Neuronal stem cell (in vitro differentiated cells): ENCODE results near the gene GMFB.
"Not testable (repeated sequence)": the region's sequence is repeated elsewhere in the genome, so short reads cannot be mapped to it uniquely, and the experiment has no call there.

Experiments
- DNase-seq: peaks from one replicate; pipeline ENCODE4 v3.0.0-alpha.2; 2013; ENCODE audit warnings: low spot score
- H2AFZ ChIP-seq: one replicate; pipeline ENCODE4 v1.6.1; 2013; ENCODE audit warnings: mild to moderate bottlenecking, low read length, inconsistent platforms
- H2AK5ac ChIP-seq: 2 replicates; pipeline ENCODE4 v1.6.1; 2013; ENCODE audit warnings: low read depth, mild to moderate bottlenecking, inconsistent platforms, low read length, moderate library complexity, mixed read lengths
- H2BK120ac ChIP-seq: 2 replicates; pipeline ENCODE4 v1.6.1; 2013; ENCODE audit warnings: low read depth, mild to moderate bottlenecking, inconsistent platforms, low read length, moderate library complexity, mixed read lengths
- H2BK12ac ChIP-seq: one replicate; pipeline ENCODE4 v1.6.1; 2013; ENCODE audit warnings: low read length, inconsistent platforms
- H2BK15ac ChIP-seq: 2 replicates; pipeline ENCODE4 v1.6.1; 2013; ENCODE audit warnings: mild to moderate bottlenecking, low read length, inconsistent platforms, mixed read lengths
- H2BK5ac ChIP-seq: one replicate; pipeline ENCODE4 v1.6.1; 2013; ENCODE audit warnings: inconsistent platforms, mild to moderate bottlenecking, low read length, moderate library complexity
- H3K14ac ChIP-seq: one replicate; pipeline ENCODE4 v1.6.1; 2013; ENCODE audit warnings: low read length, inconsistent platforms
- H3K18ac ChIP-seq: 2 replicates; pipeline ENCODE4 v1.6.1; 2013; ENCODE audit warnings: low read length, inconsistent platforms
- H3K23ac ChIP-seq: 2 replicates; pipeline ENCODE4 v1.6.1; 2013; ENCODE audit warnings: low read depth, mild to moderate bottlenecking, mixed read lengths, low read length, inconsistent platforms; ENCODE audit not compliant: poor library complexity
- H3K27ac ChIP-seq: replicated peaks from 3 replicates; pipeline ENCODE4 v1.5.1; 2013; ENCODE audit warnings: low read length, inconsistent platforms
- H3K27me3 ChIP-seq, 3 experiments: 2 replicates each; pipeline ENCODE4 v1.6.1; 2013; ENCODE audit warnings: low read length in 3 of 3, mild to moderate bottlenecking in 2 of 3, inconsistent platforms in 1 of 3, low read depth in 1 of 3, mixed read lengths in 1 of 3, moderate library complexity in 1 of 3; ENCODE audit not compliant: control insufficient read depth in 3 of 3, insufficient read depth in 3 of 3
- H3K36me3 ChIP-seq, 2 donors: replicated peaks in 1 of 2; 2 replicates each; pipeline ENCODE4 v1.6.1; 2013; ENCODE audit warnings: low read length in 2 of 2; ENCODE audit not compliant: control insufficient read depth in 2 of 2, insufficient read depth in 2 of 2
- H3K4ac ChIP-seq: 2 replicates; pipeline ENCODE4 v1.6.1; 2013; ENCODE audit warnings: inconsistent platforms, mild to moderate bottlenecking, low read length, moderate library complexity
- H3K4me1 ChIP-seq, 2 donors: 1 replicate in 1 of 2; 2 replicates in 1 of 2; pipeline ENCODE4 v1.6.1; 2013; ENCODE audit warnings: low read length in 2 of 2, low read depth in 1 of 2; ENCODE audit not compliant: control insufficient read depth in 2 of 2, insufficient read depth in 1 of 2
- H3K4me2 ChIP-seq: one replicate; pipeline ENCODE4 v1.6.1; 2013; ENCODE audit warnings: mild to moderate bottlenecking, low read length, inconsistent platforms; ENCODE audit not compliant: insufficient read depth, poor library complexity, severe bottlenecking
- H3K4me3 ChIP-seq, 2 donors: 2 replicates each; pipeline ENCODE4 v1.5.1; 2013; ENCODE audit warnings: low read length in 2 of 2, mild to moderate bottlenecking in 2 of 2, inconsistent platforms in 1 of 2, moderate library complexity in 1 of 2
- H3K79me1 ChIP-seq: one replicate; pipeline ENCODE4 v1.6.1; 2013; ENCODE audit warnings: low read depth, mild to moderate bottlenecking, inconsistent platforms, low read length, moderate library complexity
- H3K9ac ChIP-seq: one replicate; pipeline ENCODE4 v1.6.1; 2013; ENCODE audit warnings: mild to moderate bottlenecking, low read depth, low read length, inconsistent platforms; ENCODE audit not compliant: poor library complexity
- H3K9me3 ChIP-seq, 2 donors: replicated peaks in 1 of 2; 2 replicates each; pipeline versions ENCODE3 to v1.6.1; 2013; ENCODE audit warnings: low read length in 2 of 2, mild to moderate bottlenecking in 2 of 2, inconsistent platforms in 1 of 2, low read depth in 1 of 2, mixed read lengths in 1 of 2, moderate library complexity in 1 of 2; ENCODE audit not compliant: control insufficient read depth in 2 of 2, insufficient read depth in 1 of 2
- H4K8ac ChIP-seq: one replicate; pipeline ENCODE4 v1.6.1; 2013; ENCODE audit warnings: low read depth, mild to moderate bottlenecking, inconsistent platforms, low read length, moderate library complexity
- H4K91ac ChIP-seq: one replicate; pipeline ENCODE4 v1.6.1; 2013; ENCODE audit warnings: low read length, low read depth, mild to moderate bottlenecking, inconsistent platforms; ENCODE audit not compliant: poor library complexity
- WGBS, 2 donors: extraction: QIAGEN DNeasy Blood & Tissue Kit; methylation state at CpG; one replicate each; pipeline ENCODE4 v1.1.7; 2013; ENCODE audit warnings: missing lambda C conversion rate in 2 of 2, mixed read lengths in 1 of 2; ENCODE audit not compliant: insufficient read length in 2 of 2, insufficient replicate concordance in 1 of 2; ENCODE audit errors: extremely low coverage in 2 of 2; 5-methylcytosine and 5-hydroxymethylcytosine counted together

GMFB gene

GRCh38 chr14:54457609-54457996 lies 31.2 kb downstream of the GMFB start:
- Histone ChIP-seq H4K91ac (no peak overlapping the region), H2BK5ac (no peak overlapping the region), H3K36me3 (no peaks in the 10 kb centered on the region), H4K8ac (no peak overlapping the region), H3K18ac (no peak overlapping the region), H3K23ac (no peak overlapping the region), H3K4me2 (no peak overlapping the region), H3K9me3 (peaks cover 9 to 10% of the 10 kb centered on the region in 2 donors), H2AK5ac (no peak overlapping the region), H2BK15ac (no peak overlapping the region), H3K4me3 (no peak overlapping the region), H3K4ac (no peak overlapping the region), H3K79me1 (no peaks in the 10 kb centered on the region), H3K27ac (no peak overlapping the region), H2AFZ (no peak overlapping the region), H2BK120ac (no peak overlapping the region), H3K27me3 (no peaks in the 10 kb centered on the region), H3K4me1 (no peaks in the 10 kb centered on the region), H3K9ac (no peak overlapping the region), H2BK12ac (no peak overlapping the region), H3K14ac (no peak overlapping the region)
- DNase-seq = no peak
- no CpG with 5 or more reads among the region's 3 CpGs for WGBS, 2 donors

GRCh38 chr14:54456820-54457608 lies 31.8 kb downstream of the GMFB start:
- not testable (repeated sequence) for H3K14ac ChIP-seq, H3K9ac ChIP-seq, H2BK15ac ChIP-seq, H3K36me3 ChIP-seq, H3K9me3 ChIP-seq, H4K8ac ChIP-seq, H4K91ac ChIP-seq, H2AK5ac ChIP-seq, H3K27ac ChIP-seq, DNase-seq, H2BK12ac ChIP-seq, H3K4me2 ChIP-seq, H2AFZ ChIP-seq, H3K27me3 ChIP-seq, H3K23ac ChIP-seq, H3K79me1 ChIP-seq, H2BK120ac ChIP-seq, H3K4ac ChIP-seq, H3K18ac ChIP-seq, H2BK5ac ChIP-seq, H3K4me3 ChIP-seq, H3K4me1 ChIP-seq
- WGBS, 2 donors = no CpG with 5 or more reads among the region's 1 CpG

- no peaks in the 10 kb centered on the region for H3K79me1 ChIP-seq
- H2BK120ac ChIP-seq = no peak overlapping the region
- H3K9ac ChIP-seq = no peak overlapping the region
- H2BK12ac ChIP-seq = no peak overlapping the region
- no peak overlapping the region for H3K4me3 ChIP-seq
- no peaks in the 10 kb centered on the region for H3K36me3 ChIP-seq
- DNase-seq = no peak
- no peak overlapping the region for H2AK5ac ChIP-seq
- H2AFZ ChIP-seq = no peak overlapping the region
- H3K4ac ChIP-seq = no peak overlapping the region
- no CpG with 5 or more reads among the region's 1 CpG for WGBS, 2 donors
- no peak overlapping the region for H3K14ac ChIP-seq
- H3K27ac ChIP-seq = no peak overlapping the region
- H3K9me3 ChIP-seq = peaks cover 9 to 10% of the 10 kb centered on the region in 2 donors
- no peak overlapping the region for H3K4me2 ChIP-seq
- H4K91ac ChIP-seq = no peak overlapping the region
- H3K23ac ChIP-seq = no peak overlapping the region
- H2BK5ac ChIP-seq = no peak overlapping the region
- H3K4me1 ChIP-seq = no peaks in the 10 kb centered on the region
- H2BK15ac ChIP-seq = no peak overlapping the region
- H3K18ac ChIP-seq = no peak overlapping the region
- no peak overlapping the region for H4K8ac ChIP-seq
- no peaks in the 10 kb centered on the region for H3K27me3 ChIP-seq
Measured at GRCh38 chr14:54455363-54455762, 33.4 kb downstream of the GMFB start.

DNA sequence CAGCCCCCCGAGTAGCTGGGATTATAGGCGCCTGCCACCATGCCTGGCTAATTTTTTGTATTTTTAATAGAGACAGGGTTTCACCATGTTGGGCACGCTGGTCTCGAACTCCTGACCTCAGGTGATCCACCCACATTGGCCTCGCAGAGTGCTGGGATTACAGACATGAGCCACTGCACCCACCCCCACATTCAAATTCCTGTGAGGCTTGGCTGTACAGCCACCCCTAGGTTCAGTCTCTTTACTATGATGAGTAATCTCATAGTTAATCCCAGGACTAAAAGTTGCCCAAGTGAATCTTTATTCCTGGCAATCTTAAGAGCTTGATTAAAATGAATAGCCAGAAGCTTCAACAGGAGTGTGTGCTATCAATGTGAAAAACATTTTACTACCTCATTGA lies 34.8 kb downstream of the GMFB start:
- not testable (repeated sequence) for H3K4ac ChIP-seq, H3K18ac ChIP-seq

More for the DNA sequence above, 34.8 kb downstream of the GMFB start:
- H2BK5ac ChIP-seq, DNase-seq, H2AFZ ChIP-seq, H2BK120ac ChIP-seq, H3K4me1 ChIP-seq, H3K4me2 ChIP-seq, H4K91ac ChIP-seq, H3K36me3 ChIP-seq, H2BK12ac ChIP-seq, H3K9me3 ChIP-seq, H3K27me3 ChIP-seq, H4K8ac ChIP-seq, H3K14ac ChIP-seq, H3K79me1 ChIP-seq, H2AK5ac ChIP-seq, H3K9ac ChIP-seq, H3K27ac ChIP-seq, H3K4me3 ChIP-seq, H2BK15ac ChIP-seq, H3K23ac ChIP-seq: not testable (repeated sequence)
- WGBS, 2 donors = no CpG with 5 or more reads among the region's 5 CpGs
